Muscle of leg (tissue), 11 donors: Measurements from ENCODE around the gene AGTRAP. TPM values are rescaled to one million over a fixed set of nuclear protein-coding genes. Genes with fewer than 3 reads are reported as not detected.

ENCODE experiments used
- DNase-seq: peaks from one replicate; pipeline ENCODE4 v3.0.0; 2013
- H3K27ac ChIP-seq: one replicate; pipeline ENCODE4 v1.5.1; 2013; ENCODE audit warnings: mild to moderate bottlenecking, low read length, control low read depth
- H3K27me3 ChIP-seq: one replicate; pipeline ENCODE4 v1.6.1; 2013; ENCODE audit warnings: low read length; ENCODE audit not compliant: control insufficient read depth, insufficient read depth
- H3K36me3 ChIP-seq: one replicate; pipeline ENCODE4 v1.6.1; 2013; ENCODE audit warnings: low read length; ENCODE audit not compliant: control insufficient read depth, insufficient read depth
- H3K4me1 ChIP-seq: one replicate; pipeline ENCODE4 v1.6.1; 2013; ENCODE audit warnings: low read length; ENCODE audit not compliant: control insufficient read depth, insufficient read depth
- H3K4me3 ChIP-seq: one replicate; pipeline ENCODE4 v1.5.1; 2013; ENCODE audit warnings: low read length, control low read depth
- H3K9me3 ChIP-seq: replicated peaks from 2 replicates; pipeline ENCODE4 v1.6.1; 2013; ENCODE audit warnings: low read depth, low read length; ENCODE audit not compliant: control insufficient read depth
- WGBS: methylation state at CpG from one replicate; pipeline ENCODE4 v1.1.5; 2013; ENCODE audit warnings: missing lambda C conversion rate; ENCODE audit not compliant: insufficient coverage; 5-methylcytosine and 5-hydroxymethylcytosine counted together
- polyA plus RNA-seq, 8 donors: library from polyadenylated mRNA; unstranded; fragments of 120-200 nt; gene quantifications; one replicate each; pipeline versions ENCODE4 v1.2.1 to v1.2.3, GENCODE V29; 2013; ENCODE audit warnings: inconsistent platforms in 1 of 8, low replicate concordance in 1 of 8; ENCODE audit not compliant: insufficient read length in 8 of 8, insufficient read depth in 1 of 8
- total RNA-seq: library from RNA; stranded (reverse); fragments of 120-200 nt; gene quantifications from one replicate; pipeline ENCODE4 v1.2.4, GENCODE V29; 2013

The AGTRAP gene
- total and polyA plus RNA-seq, 9 donors: 14.8 to 24.8 (median 17.9) TPM

GRCh38 chr1:11705596-11705995 lies 30.3 kb upstream of the AGTRAP start:
- 72% methylated on average over 8 of the region's 9 CpGs for WGBS
- H3K4me3 ChIP-seq: no peak overlapping the region
- H3K4me1 ChIP-seq: peaks cover 33% of the 10 kb centered on the region
- no peaks in the 10 kb centered on the region for H3K36me3 ChIP-seq
- H3K27ac ChIP-seq: no peak overlapping the region
- peaks cover 34% of the 10 kb centered on the region for H3K27me3 ChIP-seq
- DNase-seq: no peak
- no peaks in the 10 kb centered on the region for H3K9me3 ChIP-seq

GRCh38 chr1:11706292-11706691 lies 29.6 kb upstream of the AGTRAP start:
- WGBS: 87% methylated on average over 14 of the region's 14 CpGs
- H3K9me3 ChIP-seq: no peaks in the 10 kb centered on the region
- H3K36me3 ChIP-seq: no peaks in the 10 kb centered on the region
- no peak for DNase-seq
- peaks cover 26% of the 10 kb centered on the region for H3K4me1 ChIP-seq
- H3K27me3 ChIP-seq: peaks cover 27% of the 10 kb centered on the region
- no peak overlapping the region for H3K4me3 ChIP-seq
- H3K27ac ChIP-seq: no peak overlapping the region

GRCh38 chr1:11707621-11708276 lies 28.2 kb upstream of the AGTRAP start:
- Histone ChIP-seq H3K9me3 (no peaks in the 10 kb centered on the region), H3K4me1 (peaks cover 16% of the 10 kb centered on the region), H3K27ac (no peak overlapping the region), H3K4me3 (no peak overlapping the region), H3K27me3 (peaks cover 23% of the 10 kb centered on the region), H3K36me3 (no peaks in the 10 kb centered on the region)
- 51% methylated on average over 16 of the region's 17 CpGs for WGBS
- DNase-seq: peak; percentile 73

- H3K4me3 ChIP-seq: no peak overlapping the region
- no peaks in the 10 kb centered on the region for H3K9me3 ChIP-seq
- 77% methylated on average over 6 of the region's 11 CpGs for WGBS
- H3K27ac ChIP-seq: no peak overlapping the region
- no peaks in the 10 kb centered on the region for H3K36me3 ChIP-seq
- H3K4me1 ChIP-seq: peaks cover 16% of the 10 kb centered on the region
- peaks cover 18% of the 10 kb centered on the region for H3K27me3 ChIP-seq
- DNase-seq: no peak
Observed at GRCh38 chr1:11708554-11709350, 27.2 kb upstream of the AGTRAP start.

DNA sequence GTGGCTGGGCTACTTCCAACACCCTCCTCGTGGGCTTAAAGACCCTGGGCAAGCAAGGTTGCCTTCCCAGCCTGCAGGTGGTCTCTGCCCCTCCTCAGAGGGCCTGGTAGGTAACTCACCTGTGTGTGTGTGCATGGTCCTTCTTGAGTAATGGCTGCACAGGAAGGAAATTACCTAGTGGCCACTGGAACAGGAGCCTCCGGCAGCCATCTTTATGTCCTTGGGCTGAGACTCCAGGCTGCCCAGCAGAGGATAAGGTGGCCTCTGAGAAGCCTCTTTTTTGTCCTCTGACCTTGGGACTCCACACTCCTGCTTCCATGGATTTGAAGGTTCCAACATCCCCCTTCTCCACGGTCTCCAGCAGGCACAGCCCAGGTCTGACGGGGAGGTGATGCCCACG lies 24.4 kb upstream of the AGTRAP start:
- no CpG with 5 or more reads among the region's 5 CpGs for WGBS
- no peak overlapping the region for H3K27ac ChIP-seq
- DNase-seq: no peak
- H3K36me3 ChIP-seq: no peaks in the 10 kb centered on the region
- no peaks in the 10 kb centered on the region for H3K9me3 ChIP-seq
- H3K27me3 ChIP-seq: peaks cover 2% of the 10 kb centered on the region
- H3K4me1 ChIP-seq: peaks cover 11% of the 10 kb centered on the region
- H3K4me3 ChIP-seq: no peak overlapping the region

- peaks cover 9% of the 10 kb centered on the region for H3K4me1 ChIP-seq
- no peak for DNase-seq
Observed at GRCh38 chr1:11712285-11712684, 23.7 kb upstream of the AGTRAP start.

DNA sequence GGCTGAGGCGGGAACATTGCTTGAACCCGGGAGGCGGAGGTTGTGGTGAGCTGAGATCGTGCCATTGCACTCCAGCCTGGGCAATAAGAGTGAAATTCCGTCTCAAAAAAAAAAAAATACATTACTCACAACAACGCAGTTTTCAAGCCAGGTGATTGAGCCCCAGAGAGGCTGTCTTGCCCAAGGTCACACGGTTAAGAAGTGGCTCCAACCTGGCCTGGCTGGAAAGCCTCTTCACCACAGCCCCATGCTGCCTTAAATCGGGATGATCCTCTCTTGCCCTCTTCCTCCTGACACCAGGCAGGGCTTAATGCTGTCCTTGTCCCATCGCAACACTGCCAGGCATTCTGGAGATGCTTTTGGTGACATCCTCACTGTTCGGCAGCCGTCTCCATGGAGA lies 22.8 kb upstream of the AGTRAP start:
- no peak for DNase-seq
- 60% methylated on average over 6 of the region's 11 CpGs for WGBS
- no peaks in the 10 kb centered on the region for H3K9me3 ChIP-seq
- H3K27me3 ChIP-seq: peaks cover 2% of the 10 kb centered on the region
- H3K27ac ChIP-seq: no peak overlapping the region
- H3K4me1 ChIP-seq: peaks cover 1% of the 10 kb centered on the region
- H3K36me3 ChIP-seq: no peaks in the 10 kb centered on the region
- H3K4me3 ChIP-seq: no peak overlapping the region

More at GRCh38 chr1:11712285-11712684, 23.7 kb upstream of the AGTRAP start:
- H3K4me3 ChIP-seq: no peak overlapping the region
- WGBS: 92% methylated on average over 7 of the region's 8 CpGs
- peaks cover 2% of the 10 kb centered on the region for H3K27me3 ChIP-seq
- no peaks in the 10 kb centered on the region for H3K9me3 ChIP-seq
- H3K36me3 ChIP-seq: no peaks in the 10 kb centered on the region
- H3K27ac ChIP-seq: no peak overlapping the region

DNA sequence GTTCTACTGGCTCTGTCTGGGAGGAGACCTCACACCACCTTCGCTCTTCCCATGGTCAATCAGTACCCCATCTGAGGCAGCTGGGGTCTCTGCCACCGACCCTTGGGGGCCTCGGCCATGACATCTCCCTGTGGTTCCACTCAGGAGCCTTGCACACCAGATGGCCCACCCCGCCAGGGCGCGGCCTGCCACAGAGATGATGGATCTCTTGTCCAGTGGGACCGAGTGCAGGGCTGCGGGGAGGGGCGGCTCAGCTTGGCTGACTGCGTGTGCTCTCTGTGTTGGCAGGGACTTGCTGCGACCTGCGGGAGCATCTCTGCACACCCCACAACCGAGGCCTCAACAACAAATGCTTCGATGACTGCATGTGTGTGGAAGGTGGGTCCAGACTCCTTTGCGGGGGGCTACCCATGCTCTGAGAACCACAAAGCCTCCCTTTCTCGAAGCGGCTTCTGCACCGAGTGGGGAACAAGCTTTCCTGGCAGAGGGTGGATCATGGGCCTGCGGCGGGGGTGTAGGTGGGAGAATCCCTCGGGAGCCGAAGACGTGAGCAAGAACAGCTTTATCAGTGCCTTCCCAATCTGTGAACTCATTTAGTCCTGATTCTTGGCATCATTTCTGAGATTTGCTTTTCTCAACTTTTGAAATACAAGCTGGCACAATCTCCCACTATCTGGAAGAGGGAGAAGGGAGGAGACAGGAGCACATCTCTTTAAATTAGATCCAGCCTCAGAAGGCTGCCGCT lies 20.9 kb upstream of the AGTRAP start:
- WGBS: 79% methylated on average over 12 of the region's 24 CpGs
- no peaks in the 10 kb centered on the region for H3K36me3 ChIP-seq

DNA sequence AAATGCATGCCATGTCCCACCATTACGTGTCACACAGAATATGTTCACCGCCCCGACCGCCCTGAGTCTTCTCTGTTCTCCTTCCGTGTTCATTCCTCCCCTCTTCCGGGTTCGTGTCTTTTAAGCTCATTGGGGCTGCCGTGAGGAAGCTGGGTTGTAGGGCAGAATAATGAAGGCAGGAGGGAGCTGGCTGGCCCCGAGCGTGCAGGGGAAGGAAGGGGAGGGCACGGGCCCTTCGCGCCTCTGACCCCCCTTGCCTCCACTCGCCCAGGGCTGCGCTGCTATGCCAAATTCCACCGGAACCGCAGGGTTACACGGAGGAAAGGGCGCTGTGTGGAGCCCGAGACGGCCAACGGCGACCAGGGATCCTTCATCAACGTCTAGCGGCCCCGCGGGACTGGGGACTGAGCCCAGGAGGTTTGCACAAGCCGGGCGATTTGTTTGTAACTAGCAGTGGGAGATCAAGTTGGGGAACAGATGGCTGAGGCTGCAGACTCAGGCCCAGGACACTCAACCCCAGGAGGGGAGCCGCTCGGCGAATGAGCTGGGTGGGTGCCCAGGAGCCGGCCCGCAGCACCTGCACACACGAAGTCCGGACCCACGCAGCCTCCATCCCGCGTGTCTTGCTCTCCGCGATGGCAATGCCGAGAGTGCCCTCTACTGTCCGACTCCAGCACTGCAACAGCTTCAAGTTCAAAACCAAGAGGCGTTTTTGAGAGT lies 16.5 kb upstream of the AGTRAP start:
- peak overlapping the region; percentile 18 for H3K4me3 ChIP-seq
- H3K4me1 ChIP-seq: peaks cover 6% of the 10 kb centered on the region
- H3K9me3 ChIP-seq: no peaks in the 10 kb centered on the region
- H3K27me3 ChIP-seq: peaks cover 5% of the 10 kb centered on the region
- DNase-seq: peak; percentile 82
- H3K27ac ChIP-seq: no peak overlapping the region
- WGBS: 8% methylated on average over 27 of the region's 44 CpGs
- no peaks in the 10 kb centered on the region for H3K36me3 ChIP-seq

More for the DNA sequence above, 20.9 kb upstream of the AGTRAP start:
- Histone ChIP-seq H3K27me3 (peaks cover 5% of the 10 kb centered on the region), H3K27ac (no peak overlapping the region), H3K4me3 (no peak overlapping the region), H3K4me1 (peaks cover 6% of the 10 kb centered on the region), H3K9me3 (no peaks in the 10 kb centered on the region)
- DNase-seq: no peak
